Fibroblast of lung (primary cell): ENCODE measurements around the gene XAB2.

Experiments used
- CTCF ChIP-seq, 2 donors: IDR thresholded peaks in 1 of 2; conservative IDR thresholded peaks in 1 of 2; 1 replicate in 1 of 2; 2 replicates in 1 of 2; pipeline ENCODE4 v1.5.1; 2011 to 2012; ENCODE audit warnings: low read length in 2 of 2, control low read depth in 1 of 2, inconsistent platforms in 1 of 2, low read depth in 1 of 2, mild to moderate bottlenecking in 1 of 2
- EZH2 ChIP-seq: IDR thresholded peaks from 2 replicates; pipeline ENCODE4 v1.5.1; 2012; ENCODE audit warnings: low read length, control low read depth, mild to moderate bottlenecking; ENCODE audit errors: missing control alignments

GRCh38 chr19:7602240-7602934 is 27.0 kb downstream of the XAB2 start:
- no peak for TF ChIP-seq CTCF (conservative IDR thresholded peaks at IDR 0.05 in 1 of 2, IDR thresholded peaks at IDR 0.05 in 1 of 2; ENCODE audit: low read depth in 1 of 2, low read length in 2 of 2)
- TF ChIP-seq EZH2, result no peak
